PC-9 (cell line): ENCODE results near the gene IMP3. TPM values are rescaled to one million over a fixed set of nuclear protein-coding genes. Genes with fewer than 3 reads are reported as not detected.
"Not testable (repeated sequence)": the region's sequence is repeated elsewhere in the genome, so short reads cannot be mapped to it uniquely, and the experiment has no call there.

Source experiments
- BruUV-seq: library from RNA; stranded (reverse); fragments of 400-500 nt; replicated peaks from 2 replicates; lab custom pipeline; 2021; lab: Mats Ljungman, UMichigan
- CTCF ChIA-PET: fragments of 300-600 bp; sonication (Branson Sonifier 250); formaldehyde crosslinking; loops from one replicate; lab custom pipeline; 2022; ENCODE audit warnings: antibody characterized with exemption; lab: Charles Lee
- POLR2A ChIA-PET: fragments of 300-600 bp; sonication (Branson Sonifier 250); formaldehyde crosslinking; loops from one replicate; lab custom pipeline; 2022; ENCODE audit warnings: antibody characterized with exemption; ENCODE audit not compliant: unreplicated experiment; lab: Charles Lee
- DNase-seq, 2 experiments: peaks; one replicate each; pipeline versions ENCODE4 v3.0.0 to v3.0.0-alpha.2; 2015 to 2022; ENCODE audit warnings: mixed read lengths in 1 of 2
- H2AFZ ChIP-seq: fragments of 200-600 bp; sonication (generic); 2 replicates; pipeline ENCODE4 v1.8.1; 2017; ENCODE audit warnings: antibody characterized with exemption
- H3F3A ChIP-seq: fragments of 200-600 bp; sonication (generic); 2 replicates; pipeline ENCODE4 v1.8.1; 2017; ENCODE audit warnings: antibody characterized with exemption, mild to moderate bottlenecking, low read depth; ENCODE audit not compliant: insufficient read depth
- H3K27ac ChIP-seq: fragments of 200-600 bp; sonication (generic); 2 replicates; pipeline ENCODE4 v1.6.1; 2016; ENCODE audit warnings: mixed run types
- H3K27me3 ChIP-seq: fragments of 200-600 bp; sonication (generic); 2 replicates; pipeline ENCODE4 v1.6.1; 2016; ENCODE audit warnings: low read depth, mixed run types; ENCODE audit not compliant: insufficient read depth
- H3K36me3 ChIP-seq: fragments of 200-600 bp; sonication (generic); 2 replicates; pipeline ENCODE4 v1.6.1; 2016; ENCODE audit warnings: low read depth, mixed run types
- H3K4me1 ChIP-seq: fragments of 200-600 bp; sonication (generic); replicated peaks from 2 replicates; pipeline ENCODE4 v1.6.1; 2016; ENCODE audit warnings: mixed run types; ENCODE audit not compliant: insufficient read depth
- H3K4me2 ChIP-seq: fragments of 200-600 bp; sonication (generic); 2 replicates; pipeline ENCODE4 v1.6.1; 2017; ENCODE audit warnings: mixed run types
- H3K4me3 ChIP-seq: fragments of 200-600 bp; sonication (generic); 2 replicates; pipeline ENCODE4 v1.6.1; 2016; ENCODE audit warnings: mixed run types
- H3K79me2 ChIP-seq: fragments of 200-600 bp; sonication (generic); 2 replicates; pipeline ENCODE4 v1.6.1; 2017; ENCODE audit warnings: low read depth, mixed run types
- H3K9me2 ChIP-seq: fragments of 200-600 bp; sonication (generic); 2 replicates; pipeline ENCODE4 v1.8.1; 2017; ENCODE audit warnings: mild to moderate bottlenecking; ENCODE audit not compliant: insufficient read depth
- H3K9me3 ChIP-seq: fragments of 200-600 bp; sonication (generic); 2 replicates; pipeline ENCODE4 v1.8.1; 2016; ENCODE audit warnings: low read depth; ENCODE audit not compliant: insufficient read depth
- H4K20me1 ChIP-seq: fragments of 200-600 bp; sonication (generic); 2 replicates; pipeline ENCODE4 v1.8.1; 2017; ENCODE audit not compliant: insufficient read depth
- EZH2 ChIP-seq: fragments of 200-600 bp; sonication (generic); IDR thresholded peaks from 2 replicates; pipeline ENCODE4 v1.8.0; 2017; ENCODE audit warnings: antibody characterized with exemption, low read depth
- intact Hi-C: fragments of 100-400 bp; cut with micrococcal nuclease; formaldehyde crosslinking; loops from one replicate; pipeline ENCODE4 v1.10.0; 2022; ENCODE audit not compliant: unreplicated experiment
- total RNA-seq: library from RNA; stranded (reverse); gene quantifications from 2 replicates; pipeline ENCODE4 v1.2.3, GENCODE V29; 2021
- TF ChIP-seq, protein P1 (sequence below): fragments of 200-600 bp; sonication (generic); conservative IDR thresholded peaks from 2 replicates; pipeline ENCODE4 v1.6.1; 2017; ENCODE audit warnings: mixed run types, antibody characterized with exemption, mild to moderate bottlenecking, moderate library complexity

IMP3 gene
- total RNA-seq, 1 experiment from 2014 or later, result 53.0 TPM

DNA sequence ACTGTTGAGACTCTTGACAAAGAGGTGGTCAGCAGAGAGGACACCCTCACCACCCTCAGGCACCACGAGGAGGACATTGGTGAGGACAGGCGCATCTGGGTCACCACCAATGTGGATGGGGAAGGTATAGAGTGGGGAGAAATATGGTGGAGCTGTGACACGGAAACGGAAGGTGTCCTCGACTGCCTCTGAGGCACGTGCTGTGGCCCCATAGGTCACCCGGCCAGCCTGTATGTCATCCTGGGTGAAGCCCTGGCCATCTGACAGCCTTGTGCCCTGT, 48.2 kb upstream of the IMP3 start:
- Histone ChIP-seq H3K27me3 (no peaks in the 10 kb centered on the region), H3F3A (peaks cover 5% of the 10 kb centered on the region), H2AFZ (no peak overlapping the region), H3K4me1 (no peaks in the 10 kb centered on the region), H3K27ac (no peak overlapping the region), H3K4me2 (no peak overlapping the region), H4K20me1 (no peaks in the 10 kb centered on the region), H3K9me2 (no peaks in the 10 kb centered on the region), H3K4me3 (no peak overlapping the region), H3K36me3 (no peaks in the 10 kb centered on the region), H3K79me2 (no peaks in the 10 kb centered on the region), H3K9me3 (no peaks in the 10 kb centered on the region)
- ChIA-PET POLR2A (no interaction called here), CTCF (no interaction called here)
- DNase-seq, result no peak
- no peak for TF ChIP-seq EZH2
- TF ChIP-seq, protein P1, sequence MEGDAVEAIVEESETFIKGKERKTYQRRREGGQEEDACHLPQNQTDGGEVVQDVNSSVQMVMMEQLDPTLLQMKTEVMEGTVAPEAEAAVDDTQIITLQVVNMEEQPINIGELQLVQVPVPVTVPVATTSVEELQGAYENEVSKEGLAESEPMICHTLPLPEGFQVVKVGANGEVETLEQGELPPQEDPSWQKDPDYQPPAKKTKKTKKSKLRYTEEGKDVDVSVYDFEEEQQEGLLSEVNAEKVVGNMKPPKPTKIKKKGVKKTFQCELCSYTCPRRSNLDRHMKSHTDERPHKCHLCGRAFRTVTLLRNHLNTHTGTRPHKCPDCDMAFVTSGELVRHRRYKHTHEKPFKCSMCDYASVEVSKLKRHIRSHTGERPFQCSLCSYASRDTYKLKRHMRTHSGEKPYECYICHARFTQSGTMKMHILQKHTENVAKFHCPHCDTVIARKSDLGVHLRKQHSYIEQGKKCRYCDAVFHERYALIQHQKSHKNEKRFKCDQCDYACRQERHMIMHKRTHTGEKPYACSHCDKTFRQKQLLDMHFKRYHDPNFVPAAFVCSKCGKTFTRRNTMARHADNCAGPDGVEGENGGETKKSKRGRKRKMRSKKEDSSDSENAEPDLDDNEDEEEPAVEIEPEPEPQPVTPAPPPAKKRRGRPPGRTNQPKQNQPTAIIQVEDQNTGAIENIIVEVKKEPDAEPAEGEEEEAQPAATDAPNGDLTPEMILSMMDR, result no peak
- intact Hi-C loops, result no loop called here
- BruUV-seq, result no TSS peak

DNA sequence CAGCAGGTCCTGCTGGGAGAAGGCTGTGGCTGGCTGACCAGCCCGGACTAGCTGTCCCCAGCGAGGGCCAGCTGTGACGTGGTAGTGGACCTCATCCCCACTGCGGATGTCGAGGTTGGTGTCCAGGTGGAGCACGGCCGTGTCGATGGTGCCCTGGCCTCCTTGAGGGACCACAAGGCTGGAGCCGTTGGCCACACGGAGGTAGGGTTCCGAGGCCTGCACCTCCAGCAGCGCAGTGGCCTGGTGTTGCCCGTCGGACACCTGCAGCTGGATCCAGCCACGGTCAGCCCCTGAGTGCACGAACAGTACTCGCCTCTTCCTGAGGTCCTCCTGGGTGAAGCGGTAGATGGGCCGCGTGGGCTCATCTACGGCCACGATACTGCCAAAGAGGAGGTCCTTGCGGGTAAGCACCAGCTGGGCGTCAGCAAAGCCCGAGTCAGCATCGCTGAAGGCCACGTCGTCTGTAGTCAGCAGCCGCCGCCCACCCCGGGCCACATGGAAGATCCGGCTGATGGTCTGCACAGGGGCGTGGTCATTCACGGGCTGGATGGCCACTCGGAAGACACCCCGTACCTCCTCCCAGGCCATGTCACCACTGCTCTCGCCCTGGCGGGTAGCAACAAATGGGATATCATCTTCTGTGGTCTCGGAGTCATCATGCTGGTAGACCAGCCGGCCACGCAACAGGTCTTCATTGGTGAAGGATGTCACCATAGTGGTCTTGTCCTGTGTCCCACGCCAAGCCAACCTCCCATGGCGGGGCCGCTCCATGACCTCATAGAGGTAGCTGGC, 47.7 kb upstream of the IMP3 start:
- no peaks in the 10 kb centered on the region for H3K79me2 ChIP-seq
- no peaks in the 10 kb centered on the region for H3K9me3 ChIP-seq
- peaks cover 5% of the 10 kb centered on the region for H3F3A ChIP-seq
- CTCF ChIA-PET, result no interaction called here
- no peaks in the 10 kb centered on the region for H3K27me3 ChIP-seq
- H3K4me3 ChIP-seq, result no peak overlapping the region
- TF ChIP-seq, protein P1, result no peak
- TF ChIP-seq EZH2, result no peak
- H3K4me2 ChIP-seq, result no peak overlapping the region
- POLR2A ChIA-PET, result no interaction called here
- no peaks in the 10 kb centered on the region for H4K20me1 ChIP-seq
- intact Hi-C loops, result no loop called here
- no peaks in the 10 kb centered on the region for H3K4me1 ChIP-seq
- H3K36me3 ChIP-seq, result no peaks in the 10 kb centered on the region
- no peak overlapping the region for H3K27ac ChIP-seq
- no peak for DNase-seq
- no peaks in the 10 kb centered on the region for H3K9me2 ChIP-seq
- no peak overlapping the region for H2AFZ ChIP-seq
- BruUV-seq, result no TSS peak

DNA sequence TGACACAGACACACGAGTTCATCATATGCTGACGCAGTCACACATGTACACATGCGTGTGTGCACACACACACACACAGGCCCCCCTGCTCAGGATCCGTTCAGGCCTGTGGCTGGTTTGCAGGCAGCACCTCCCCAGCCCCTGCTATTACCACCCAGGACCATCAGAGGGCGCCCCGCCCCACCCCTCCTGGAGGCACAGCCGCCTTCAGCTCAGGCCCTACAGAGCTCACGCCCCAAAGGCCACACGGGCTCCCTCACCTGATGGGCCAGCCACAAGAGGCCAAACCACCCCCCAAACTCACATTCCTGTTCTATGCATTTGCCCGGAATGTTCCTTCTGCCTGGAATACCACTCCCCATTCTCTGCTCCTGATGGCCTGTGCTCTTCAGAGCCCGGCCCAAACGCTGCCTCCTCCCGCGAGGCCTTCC, 46.2 kb upstream of the IMP3 start:
- TF ChIP-seq, protein P1, result peak; percentile 83

More for the DNA sequence above, 46.2 kb upstream of the IMP3 start:
- not testable (repeated sequence) for H3K4me3 ChIP-seq, BruUV-seq, H3K27me3 ChIP-seq, H3K4me1 ChIP-seq, H3K79me2 ChIP-seq, H2AFZ ChIP-seq, H3K36me3 ChIP-seq, H3F3A ChIP-seq, H3K4me2 ChIP-seq, H3K9me2 ChIP-seq, H3K9me3 ChIP-seq, H3K27ac ChIP-seq, H4K20me1 ChIP-seq
- CTCF ChIA-PET, result interaction anchor here (0.5 to 1.7 kb wide), 11 partner anchors 8 to 1949 kb away, joined by 3 to 14 read pairs (median 3); partner anchors contain the start of genes NRG4 and SIN3A
- peak in 1 of 2 experiments; percentile 92 for DNase-seq
- intact Hi-C loops, result loop anchor here (1.0 kb wide), 2 partner anchors 35 to 46 kb away; no protein-coding TSS in a partner anchor
- POLR2A ChIA-PET, result interaction anchor here (0.7 kb wide), 1 partner anchor 8 kb away, joined by 3 read pairs; no protein-coding TSS in a partner anchor
